Neutrophil (primary cell): ENCODE results near the gene PDILT.

Source experiments
- H3K27ac ChIP-seq: fragments of 200-600 bp; sonication (generic); 2 replicates; pipeline ENCODE4 v1.5.1; 2016; ENCODE audit warnings: mild to moderate bottlenecking, moderate library complexity
- H3K27me3 ChIP-seq: fragments of 200-600 bp; sonication (generic); 2 replicates; pipeline ENCODE4 v1.6.0; 2016; ENCODE audit warnings: mild to moderate bottlenecking
- H3K36me3 ChIP-seq: fragments of 200-600 bp; sonication (generic); 2 replicates; pipeline ENCODE4 v1.5.1; 2017
- H3K4me1 ChIP-seq, 2 experiments: fragments of 200-600 bp in 1 of 2; sonication (generic) in 1 of 2; 1 replicate in 1 of 2; 2 replicates in 1 of 2; pipeline versions ENCODE4 v1.5.1 to v1.6.1; 2013 to 2016; ENCODE audit warnings: low read depth in 1 of 2, low read length in 1 of 2, mild to moderate bottlenecking in 1 of 2, moderate library complexity in 1 of 2; ENCODE audit not compliant: control insufficient read depth in 1 of 2, insufficient read depth in 1 of 2
- H3K4me3 ChIP-seq, 2 experiments: fragments of 200-600 bp in 1 of 2; sonication (generic) in 1 of 2; 1 replicate in 1 of 2; 2 replicates in 1 of 2; pipeline ENCODE4 v1.5.1; 2013 to 2016; ENCODE audit warnings: low read depth in 1 of 2, low read length in 1 of 2, mild to moderate bottlenecking in 1 of 2, moderate library complexity in 1 of 2
- H3K9me3 ChIP-seq: fragments of 200-600 bp; sonication (generic); 2 replicates; pipeline ENCODE4 v1.5.1; 2016
- CTCF ChIP-seq: fragments of 200-600 bp; sonication (generic); IDR thresholded peaks from 2 replicates; pipeline ENCODE4 v1.5.1; 2016; ENCODE audit warnings: antibody characterized with exemption

The PDILT gene

GRCh38 chr16:20310421-20311395 lies 93.8 kb downstream of the PDILT start:
- Histone ChIP-seq H3K4me1 (no peaks in the 10 kb centered on the region), H3K4me3 (no peak overlapping the region), H3K9me3 (no peaks in the 10 kb centered on the region), H3K36me3 (no peaks in the 10 kb centered on the region), H3K27me3 (no peaks in the 10 kb centered on the region), H3K27ac (no peak overlapping the region)
- TF ChIP-seq CTCF = no peak

GRCh38 chr16:20309786-20310185 lies 94.8 kb downstream of the PDILT start:
- Histone ChIP-seq H3K27me3 (no peaks in the 10 kb centered on the region), H3K36me3 (no peaks in the 10 kb centered on the region), H3K9me3 (no peaks in the 10 kb centered on the region), H3K4me3 (no peak overlapping the region), H3K4me1 (no peaks in the 10 kb centered on the region), H3K27ac (no peak overlapping the region)
- no peak for TF ChIP-seq CTCF
